HEK293 (cell line): ENCODE results near the gene CDC14A.

Source experiments
- CTCF ChIA-PET: fragments of 350-600 bp; formaldehyde crosslinking; extraction: SDS; loops from one replicate; lab custom pipeline; 2021; ENCODE audit warnings: antibody characterized with exemption; lab: Yijun Ruan, JAX
- POLR2A ChIA-PET: fragments of 300-600 bp; formaldehyde crosslinking; extraction: SDS; loops from one replicate; lab custom pipeline; 2020; ENCODE audit warnings: antibody characterized with exemption, inconsistent platforms; lab: Yijun Ruan, JAX
- H3K27ac ChIP-seq: fragments of 200-500 bp; sonication (Bioruptor generic); 2 replicates; pipeline ENCODE4 v1.5.1; 2014; ENCODE audit warnings: low read depth, low read length, control low read depth, inconsistent platforms; ENCODE audit errors: extremely low read depth
- H3K36me3 ChIP-seq, 2 experiments: fragments of 200-500 bp in 1 of 2; sonication (Bioruptor generic) in 1 of 2; 1 replicate in 1 of 2; 2 replicates in 1 of 2; pipeline ENCODE4 v1.5.1; 2014 to 2017; ENCODE audit warnings: inconsistent platforms in 2 of 2, low read length in 2 of 2; ENCODE audit not compliant: control insufficient read depth in 2 of 2, insufficient read depth in 1 of 2
- H3K4me1 ChIP-seq: fragments of 200-500 bp; sonication (Bioruptor generic); 2 replicates; pipeline ENCODE4 v1.5.1; 2014; ENCODE audit warnings: mild to moderate bottlenecking, low read length, inconsistent platforms; ENCODE audit not compliant: control insufficient read depth, insufficient read depth
- H3K4me3 ChIP-seq: 2 replicates; pipeline ENCODE4 v1.5.1; 2011; ENCODE audit warnings: low read depth, mild to moderate bottlenecking, control low read depth, low read length, moderate library complexity
- H3K9me3 ChIP-seq: fragments of 200-500 bp; sonication (Bioruptor generic); 2 replicates; pipeline ENCODE4 v1.5.1; 2014; ENCODE audit warnings: low read depth, low read length, inconsistent platforms; ENCODE audit not compliant: control insufficient read depth, insufficient read depth
- KLF7 ChIP-seq: fragments of 450-650 bp; formaldehyde crosslinking; IDR thresholded peaks from 2 replicates; pipeline ENCODE4 v1.5.1; 2016; ENCODE audit warnings: missing biosample characterization, missing genetic modification characterization, borderline replicate concordance
- KLF8 ChIP-seq: fragments of 450-650 bp; formaldehyde crosslinking; IDR thresholded peaks from 2 replicates; pipeline ENCODE4 v1.5.1; 2016; ENCODE audit warnings: missing biosample characterization, missing genetic modification characterization
- MYNN ChIP-seq: fragments of 450-650 bp; formaldehyde crosslinking; IDR thresholded peaks from 2 replicates; pipeline ENCODE4 v1.5.1; 2016; ENCODE audit warnings: missing biosample characterization, missing genetic modification characterization, borderline replicate concordance
- PRDM6 ChIP-seq: fragments of 450-650 bp; formaldehyde crosslinking; IDR thresholded peaks from 2 replicates; pipeline ENCODE4 v1.5.1; 2017; ENCODE audit warnings: missing biosample characterization, missing genetic modification characterization
- ZEB2 ChIP-seq: fragments of 450-650 bp; formaldehyde crosslinking; IDR thresholded peaks from 2 replicates; pipeline ENCODE4 v1.5.1; 2016; ENCODE audit warnings: missing biosample characterization, missing genetic modification characterization
- ZFP69B ChIP-seq: fragments of 450-650 bp; formaldehyde crosslinking; IDR thresholded peaks from 2 replicates; pipeline ENCODE4 v1.5.1; 2016; ENCODE audit warnings: missing biosample characterization, missing genetic modification characterization
- ZIC2 ChIP-seq: fragments of 450-650 bp; formaldehyde crosslinking; IDR thresholded peaks from 2 replicates; pipeline ENCODE4 v1.5.1; 2016; ENCODE audit warnings: missing biosample characterization, missing genetic modification characterization
- ZNF112 ChIP-seq: fragments of 450-650 bp; formaldehyde crosslinking; IDR thresholded peaks from 2 replicates; pipeline ENCODE4 v1.5.0; 2017; ENCODE audit warnings: missing biosample characterization, missing genetic modification characterization
- ZNF169 ChIP-seq: fragments of 450-650 bp; formaldehyde crosslinking; IDR thresholded peaks from 2 replicates; pipeline ENCODE4 v1.5.1; 2016; ENCODE audit warnings: missing biosample characterization, missing genetic modification characterization
- ZNF19 ChIP-seq: fragments of 450-650 bp; formaldehyde crosslinking; IDR thresholded peaks from 2 replicates; pipeline ENCODE4; 2016; ENCODE audit warnings: missing biosample characterization, missing genetic modification characterization, low read depth
- ZNF354C ChIP-seq: fragments of 450-650 bp; formaldehyde crosslinking; IDR thresholded peaks from 2 replicates; pipeline ENCODE4 v1.5.1; 2016; ENCODE audit warnings: missing biosample characterization, missing genetic modification characterization, low read depth, borderline replicate concordance
- ZNF48 ChIP-seq: fragments of 450-650 bp; formaldehyde crosslinking; IDR thresholded peaks from 2 replicates; pipeline ENCODE4 v1.5.1; 2016; ENCODE audit warnings: missing biosample characterization, missing genetic modification characterization
- ZNF501 ChIP-seq: fragments of 450-650 bp; formaldehyde crosslinking; IDR thresholded peaks from 2 replicates; pipeline ENCODE4 v1.5.1; 2016; ENCODE audit warnings: missing biosample characterization, missing genetic modification characterization
- ZNF510 ChIP-seq: fragments of 450-650 bp; formaldehyde crosslinking; IDR thresholded peaks from 2 replicates; pipeline ENCODE4 v1.5.1; 2018; ENCODE audit warnings: mild to moderate bottlenecking, missing genetic modification characterization, missing biosample characterization; ENCODE audit not compliant: insufficient replicate concordance
- ZNF544 ChIP-seq: fragments of 450-650 bp; formaldehyde crosslinking; IDR thresholded peaks from 2 replicates; pipeline ENCODE4 v1.5.0; 2017; ENCODE audit warnings: missing biosample characterization, missing genetic modification characterization
- ZNF549 ChIP-seq: fragments of 450-650 bp; IDR thresholded peaks from 2 replicates; pipeline ENCODE4 v1.5.1; 2018; ENCODE audit warnings: missing biosample characterization, missing genetic modification characterization, mild to moderate bottlenecking, inconsistent platforms, moderate library complexity
- ZNF585B ChIP-seq: fragments of 450-650 bp; formaldehyde crosslinking; IDR thresholded peaks from 2 replicates; pipeline ENCODE4 v1.5.1; 2016; ENCODE audit warnings: missing biosample characterization, missing genetic modification characterization
- ZNF600 ChIP-seq: fragments of 450-650 bp; formaldehyde crosslinking; IDR thresholded peaks from 2 replicates; pipeline ENCODE4 v1.5.1; 2016; ENCODE audit warnings: missing biosample characterization, missing genetic modification characterization
- ZNF701 ChIP-seq: fragments of 450-650 bp; formaldehyde crosslinking; IDR thresholded peaks from 2 replicates; pipeline ENCODE4 v1.5.1; 2016; ENCODE audit warnings: missing biosample characterization, missing genetic modification characterization
- ZNF768 ChIP-seq: fragments of 450-650 bp; formaldehyde crosslinking; IDR thresholded peaks from 2 replicates; pipeline ENCODE4 v1.5.1; 2018; ENCODE audit warnings: missing biosample characterization, mild to moderate bottlenecking, missing genetic modification characterization
- ZNF837 ChIP-seq: fragments of 450-650 bp; formaldehyde crosslinking; IDR thresholded peaks from 2 replicates; pipeline ENCODE4 v1.5.1; 2016; ENCODE audit warnings: missing biosample characterization, missing genetic modification characterization
- TF ChIP-seq, protein P1 (sequence below): fragments of 450-650 bp; formaldehyde crosslinking; IDR thresholded peaks from 2 replicates; pipeline ENCODE4 v1.5.1; 2017; ENCODE audit warnings: missing biosample characterization, missing genetic modification characterization
- TF ChIP-seq, protein P2 (sequence below): sonication (generic); formaldehyde crosslinking; IDR thresholded peaks from 2 replicates; pipeline ENCODE4 v1.8.1; 2022; ENCODE audit warnings: mild to moderate bottlenecking, moderate library complexity, missing genetic modification reagents
- TF ChIP-seq, protein P3 (sequence below): fragments of 450-650 bp; formaldehyde crosslinking; conservative IDR thresholded peaks from 2 replicates; pipeline ENCODE4 v1.5.1; 2016; ENCODE audit warnings: low read depth, missing biosample characterization, missing genetic modification characterization
- TF ChIP-seq, protein P4 (sequence below): fragments of 450-650 bp; formaldehyde crosslinking; IDR thresholded peaks from 2 replicates; pipeline ENCODE4 v1.5.1; 2017; ENCODE audit warnings: missing biosample characterization, missing genetic modification characterization
- TF ChIP-seq, protein P5 (sequence below): fragments of 450-650 bp; formaldehyde crosslinking; IDR thresholded peaks from 2 replicates; pipeline ENCODE4 v1.5.1; 2017; ENCODE audit warnings: missing biosample characterization, mild to moderate bottlenecking, missing genetic modification characterization, moderate library complexity

The CDC14A gene

DNA sequence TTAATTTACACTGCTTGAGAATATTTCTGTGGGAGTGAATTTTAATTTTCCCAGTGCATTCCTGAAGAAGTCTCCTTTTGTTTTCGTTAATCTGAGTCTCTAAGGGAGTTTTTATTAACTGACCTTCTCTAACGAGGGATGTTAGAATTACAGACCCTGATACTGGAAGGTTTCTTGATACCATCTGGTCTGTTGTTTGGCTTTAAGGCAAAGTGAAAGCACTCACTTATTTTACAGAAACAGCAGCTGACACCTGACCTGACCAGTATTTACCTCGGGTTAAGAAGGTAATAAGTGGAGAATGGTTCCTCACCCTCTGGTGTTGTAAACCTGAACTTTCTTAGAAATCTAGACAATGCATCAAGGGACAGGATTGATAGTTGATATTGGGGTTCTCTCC lies 12.4 kb downstream of the CDC14A start:
- Histone ChIP-seq H3K36me3 (no peaks in the 10 kb centered on the region), H3K9me3 (no peaks in the 10 kb centered on the region), H3K4me1 (peaks cover 5% of the 10 kb centered on the region; the same call in 1 of the 2 replicates), H3K27ac (no peak overlapping the region), H3K4me3 (no peak overlapping the region)
- ChIA-PET POLR2A (interaction anchor here (0.9 kb wide), 1 partner anchor 12 kb away, joined by 3 read pairs; the partner anchor contains the start of gene CDC14A), CTCF (interaction anchor here (0.9 kb wide), 1 partner anchor 19 kb away, joined by 7 read pairs; no protein-coding TSS in a partner anchor)
- TF ChIP-seq ZFP69B (tag by site-specific recombination) (no peak), ZNF112 (tag by site-specific recombination) (no peak), ZNF169 (tag by site-specific recombination) (no peak), ZEB2 (tag by site-specific recombination) (no peak), ZNF510 (no peak), MYNN (tag by site-specific recombination) (no peak), KLF8 (tag by site-specific recombination) (no peak), ZNF549 (tag by site-specific recombination) (no peak), ZNF354C (no peak), ZNF600 (tag by site-specific recombination) (no peak), ZNF585B (tag by site-specific recombination) (no peak), ZNF48 (tag by site-specific recombination) (no peak), ZNF768 (tag by site-specific recombination) (no peak), ZIC2 (tag by site-specific recombination) (no peak), KLF7 (tag by site-specific recombination) (no peak)
- TF ChIP-seq, protein P1, sequence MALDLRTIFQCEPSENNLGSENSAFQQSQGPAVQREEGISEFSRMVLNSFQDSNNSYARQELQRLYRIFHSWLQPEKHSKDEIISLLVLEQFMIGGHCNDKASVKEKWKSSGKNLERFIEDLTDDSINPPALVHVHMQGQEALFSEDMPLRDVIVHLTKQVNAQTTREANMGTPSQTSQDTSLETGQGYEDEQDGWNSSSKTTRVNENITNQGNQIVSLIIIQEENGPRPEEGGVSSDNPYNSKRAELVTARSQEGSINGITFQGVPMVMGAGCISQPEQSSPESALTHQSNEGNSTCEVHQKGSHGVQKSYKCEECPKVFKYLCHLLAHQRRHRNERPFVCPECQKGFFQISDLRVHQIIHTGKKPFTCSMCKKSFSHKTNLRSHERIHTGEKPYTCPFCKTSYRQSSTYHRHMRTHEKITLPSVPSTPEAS (tag by site-specific recombination), result no peak
- TF ChIP-seq, protein P2, sequence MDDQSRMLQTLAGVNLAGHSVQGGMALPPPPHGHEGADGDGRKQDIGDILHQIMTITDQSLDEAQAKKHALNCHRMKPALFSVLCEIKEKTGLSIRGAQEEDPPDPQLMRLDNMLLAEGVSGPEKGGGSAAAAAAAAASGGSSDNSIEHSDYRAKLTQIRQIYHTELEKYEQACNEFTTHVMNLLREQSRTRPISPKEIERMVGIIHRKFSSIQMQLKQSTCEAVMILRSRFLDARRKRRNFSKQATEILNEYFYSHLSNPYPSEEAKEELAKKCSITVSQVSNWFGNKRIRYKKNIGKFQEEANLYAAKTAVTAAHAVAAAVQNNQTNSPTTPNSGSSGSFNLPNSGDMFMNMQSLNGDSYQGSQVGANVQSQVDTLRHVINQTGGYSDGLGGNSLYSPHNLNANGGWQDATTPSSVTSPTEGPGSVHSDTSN, result no peak
- TF ChIP-seq, protein P3, sequence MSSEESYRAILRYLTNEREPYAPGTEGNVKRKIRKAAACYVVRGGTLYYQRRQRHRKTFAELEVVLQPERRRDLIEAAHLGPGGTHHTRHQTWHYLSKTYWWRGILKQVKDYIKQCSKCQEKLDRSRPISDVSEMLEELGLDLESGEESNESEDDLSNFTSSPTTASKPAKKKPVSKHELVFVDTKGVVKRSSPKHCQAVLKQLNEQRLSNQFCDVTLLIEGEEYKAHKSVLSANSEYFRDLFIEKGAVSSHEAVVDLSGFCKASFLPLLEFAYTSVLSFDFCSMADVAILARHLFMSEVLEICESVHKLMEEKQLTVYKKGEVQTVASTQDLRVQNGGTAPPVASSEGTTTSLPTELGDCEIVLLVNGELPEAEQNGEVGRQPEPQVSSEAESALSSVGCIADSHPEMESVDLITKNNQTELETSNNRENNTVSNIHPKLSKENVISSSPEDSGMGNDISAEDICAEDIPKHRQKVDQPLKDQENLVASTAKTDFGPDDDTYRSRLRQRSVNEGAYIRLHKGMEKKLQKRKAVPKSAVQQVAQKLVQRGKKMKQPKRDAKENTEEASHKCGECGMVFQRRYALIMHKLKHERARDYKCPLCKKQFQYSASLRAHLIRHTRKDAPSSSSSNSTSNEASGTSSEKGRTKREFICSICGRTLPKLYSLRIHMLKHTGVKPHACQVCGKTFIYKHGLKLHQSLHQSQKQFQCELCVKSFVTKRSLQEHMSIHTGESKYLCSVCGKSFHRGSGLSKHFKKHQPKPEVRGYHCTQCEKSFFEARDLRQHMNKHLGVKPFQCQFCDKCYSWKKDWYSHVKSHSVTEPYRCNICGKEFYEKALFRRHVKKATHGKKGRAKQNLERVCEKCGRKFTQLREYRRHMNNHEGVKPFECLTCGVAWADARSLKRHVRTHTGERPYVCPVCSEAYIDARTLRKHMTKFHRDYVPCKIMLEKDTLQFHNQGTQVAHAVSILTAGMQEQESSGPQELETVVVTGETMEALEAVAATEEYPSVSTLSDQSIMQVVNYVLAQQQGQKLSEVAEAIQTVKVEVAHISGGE (tag by site-specific recombination), result no peak
- TF ChIP-seq, all 188 proteins: peak for 0

- no peaks in the 10 kb centered on the region for H3K9me3 ChIP-seq
- H3K4me3 ChIP-seq, result no peak overlapping the region
- no peak overlapping the region for H3K27ac ChIP-seq
- POLR2A ChIA-PET, result no interaction called here
- H3K36me3 ChIP-seq, result no peaks in the 10 kb centered on the region
- CTCF ChIA-PET, result interaction anchor here (1.3 kb wide), 1 partner anchor 93 kb away, joined by 5 read pairs; no protein-coding TSS in a partner anchor
- H3K4me1 ChIP-seq, result peaks cover 3% of the 10 kb centered on the region; the same call in 1 of the 2 replicates
- TF ChIP-seq, protein P4, sequence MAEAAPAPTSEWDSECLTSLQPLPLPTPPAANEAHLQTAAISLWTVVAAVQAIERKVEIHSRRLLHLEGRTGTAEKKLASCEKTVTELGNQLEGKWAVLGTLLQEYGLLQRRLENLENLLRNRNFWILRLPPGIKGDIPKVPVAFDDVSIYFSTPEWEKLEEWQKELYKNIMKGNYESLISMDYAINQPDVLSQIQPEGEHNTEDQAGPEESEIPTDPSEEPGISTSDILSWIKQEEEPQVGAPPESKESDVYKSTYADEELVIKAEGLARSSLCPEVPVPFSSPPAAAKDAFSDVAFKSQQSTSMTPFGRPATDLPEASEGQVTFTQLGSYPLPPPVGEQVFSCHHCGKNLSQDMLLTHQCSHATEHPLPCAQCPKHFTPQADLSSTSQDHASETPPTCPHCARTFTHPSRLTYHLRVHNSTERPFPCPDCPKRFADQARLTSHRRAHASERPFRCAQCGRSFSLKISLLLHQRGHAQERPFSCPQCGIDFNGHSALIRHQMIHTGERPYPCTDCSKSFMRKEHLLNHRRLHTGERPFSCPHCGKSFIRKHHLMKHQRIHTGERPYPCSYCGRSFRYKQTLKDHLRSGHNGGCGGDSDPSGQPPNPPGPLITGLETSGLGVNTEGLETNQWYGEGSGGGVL (tag by site-specific recombination), result no peak
- TF ChIP-seq ZNF701, result no peak
- TF ChIP-seq ZNF501, result no peak
- TF ChIP-seq, protein P5, sequence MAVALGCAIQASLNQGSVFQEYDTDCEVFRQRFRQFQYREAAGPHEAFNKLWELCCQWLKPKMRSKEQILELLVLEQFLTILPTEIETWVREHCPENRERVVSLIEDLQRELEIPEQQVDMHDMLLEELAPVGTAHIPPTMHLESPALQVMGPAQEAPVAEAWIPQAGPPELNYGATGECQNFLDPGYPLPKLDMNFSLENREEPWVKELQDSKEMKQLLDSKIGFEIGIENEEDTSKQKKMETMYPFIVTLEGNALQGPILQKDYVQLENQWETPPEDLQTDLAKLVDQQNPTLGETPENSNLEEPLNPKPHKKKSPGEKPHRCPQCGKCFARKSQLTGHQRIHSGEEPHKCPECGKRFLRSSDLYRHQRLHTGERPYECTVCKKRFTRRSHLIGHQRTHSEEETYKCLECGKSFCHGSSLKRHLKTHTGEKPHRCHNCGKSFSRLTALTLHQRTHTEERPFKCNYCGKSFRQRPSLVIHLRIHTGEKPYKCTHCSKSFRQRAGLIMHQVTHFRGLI, result no peak
- TF ChIP-seq ZNF544, result no peak
- TF ChIP-seq ZNF19 (tag by site-specific recombination), result no peak
- no peak for TF ChIP-seq PRDM6 (tag by site-specific recombination)
- no peak for TF ChIP-seq ZNF837 (tag by site-specific recombination)
Observed at GRCh38 chr1:100366209-100366525, 13.9 kb downstream of the CDC14A start.
